GM11168 (cell line): ENCODE measurements around the gene CFAP100.

Experiments used
- in situ Hi-C: fragments of 300-500 bp; cut with MboI; formaldehyde crosslinking; loops from one replicate; pipeline ENCODE4 v1.12.0; 2022; ENCODE audit warnings: low sequenced_read_pairs; ENCODE audit not compliant: unreplicated experiment

Gene CFAP100

GRCh38 chr3:126398423-126399350 is 4.0 kb downstream of the CFAP100 start:
- in situ Hi-C loops, result loop anchor here (25.0 kb wide), 1 partner anchor 261 kb away; no protein-coding TSS in a partner anchor

- in situ Hi-C loops, result loop anchor here (25.0 kb wide), 1 partner anchor 262 kb away; no protein-coding TSS in a partner anchor
These were observed 4.6 kb downstream of the CFAP100 start for GRCh38 chr3:126399351-126399735.

GRCh38 chr3:126399756-126400155 is 5.0 kb downstream of the CFAP100 start:
- in situ Hi-C loops, result loop anchor here (25.0 kb wide), 1 partner anchor 262 kb away; no protein-coding TSS in a partner anchor

- in situ Hi-C loops, result no loop called here
These were observed 7.0 kb downstream of the CFAP100 start for GRCh38 chr3:126401611-126402160.

GRCh38 chr3:126402178-126402577 is 7.5 kb downstream of the CFAP100 start:
- in situ Hi-C loops, result no loop called here

- in situ Hi-C loops, result no loop called here
These were observed 8.1 kb downstream of the CFAP100 start for GRCh38 chr3:126402666-126403302.

- in situ Hi-C loops, result no loop called here
These were observed 11.9 kb downstream of the CFAP100 start for GRCh38 chr3:126406389-126407296.

GRCh38 chr3:126407412-126408044 is 12.8 kb downstream of the CFAP100 start:
- in situ Hi-C loops, result no loop called here

- in situ Hi-C loops, result no loop called here
These were observed 13.4 kb downstream of the CFAP100 start for GRCh38 chr3:126408099-126408498.

- in situ Hi-C loops, result no loop called here
These were observed 18.4 kb downstream of the CFAP100 start for GRCh38 chr3:126412841-126413692.

- in situ Hi-C loops, result no loop called here
These were observed 19.0 kb downstream of the CFAP100 start for GRCh38 chr3:126413693-126414080.

GRCh38 chr3:126414406-126414805 is 19.7 kb downstream of the CFAP100 start:
- in situ Hi-C loops, result no loop called here

GRCh38 chr3:126414961-126415660 is 20.4 kb downstream of the CFAP100 start:
- in situ Hi-C loops, result no loop called here

GRCh38 chr3:126415661-126416591 is 21.2 kb downstream of the CFAP100 start:
- in situ Hi-C loops, result no loop called here

- in situ Hi-C loops, result no loop called here
These were observed 22.2 kb downstream of the CFAP100 start for GRCh38 chr3:126416943-126417342.

GRCh38 chr3:126417515-126417914 is 22.8 kb downstream of the CFAP100 start:
- in situ Hi-C loops, result no loop called here

- in situ Hi-C loops, result no loop called here
These were observed 23.3 kb downstream of the CFAP100 start for GRCh38 chr3:126417981-126418530.
